Raji (cell line): ENCODE measurements around the gene FOSL1.
A peak's percentile ranks its signal among the peaks of the same experiment; 100 is the strongest.

ENCODE experiments used
- POLR2A ChIP-seq: IDR thresholded peaks from 2 replicates; pipeline ENCODE4 v1.6.1; 2011; ENCODE audit warnings: low read depth, low read length, control low read depth; ENCODE audit not compliant: insufficient read depth

Gene FOSL1

GRCh38 chr11:65857853-65858680 lies 42.1 kb downstream of the FOSL1 start, which contains the start of gene CFL1:
Gene CFL1, minus strand, starts transcription at chr11:65858180. Its CDS starts 81 bp downstream, at chr11:65858099.
- peak; percentile 97 for TF ChIP-seq POLR2A

GRCh38 chr11:65857500-65857852 lies 42.7 kb downstream of the FOSL1 start:
- no peak for TF ChIP-seq POLR2A

GRCh38 chr11:65856689-65857499 lies 43.3 kb downstream of the FOSL1 start:
- TF ChIP-seq POLR2A, result peak; percentile 71; the same call in 1 of the 2 replicates

GRCh38 chr11:65855927-65856363 lies 44.2 kb downstream of the FOSL1 start:
- no peak for TF ChIP-seq POLR2A

DNA sequence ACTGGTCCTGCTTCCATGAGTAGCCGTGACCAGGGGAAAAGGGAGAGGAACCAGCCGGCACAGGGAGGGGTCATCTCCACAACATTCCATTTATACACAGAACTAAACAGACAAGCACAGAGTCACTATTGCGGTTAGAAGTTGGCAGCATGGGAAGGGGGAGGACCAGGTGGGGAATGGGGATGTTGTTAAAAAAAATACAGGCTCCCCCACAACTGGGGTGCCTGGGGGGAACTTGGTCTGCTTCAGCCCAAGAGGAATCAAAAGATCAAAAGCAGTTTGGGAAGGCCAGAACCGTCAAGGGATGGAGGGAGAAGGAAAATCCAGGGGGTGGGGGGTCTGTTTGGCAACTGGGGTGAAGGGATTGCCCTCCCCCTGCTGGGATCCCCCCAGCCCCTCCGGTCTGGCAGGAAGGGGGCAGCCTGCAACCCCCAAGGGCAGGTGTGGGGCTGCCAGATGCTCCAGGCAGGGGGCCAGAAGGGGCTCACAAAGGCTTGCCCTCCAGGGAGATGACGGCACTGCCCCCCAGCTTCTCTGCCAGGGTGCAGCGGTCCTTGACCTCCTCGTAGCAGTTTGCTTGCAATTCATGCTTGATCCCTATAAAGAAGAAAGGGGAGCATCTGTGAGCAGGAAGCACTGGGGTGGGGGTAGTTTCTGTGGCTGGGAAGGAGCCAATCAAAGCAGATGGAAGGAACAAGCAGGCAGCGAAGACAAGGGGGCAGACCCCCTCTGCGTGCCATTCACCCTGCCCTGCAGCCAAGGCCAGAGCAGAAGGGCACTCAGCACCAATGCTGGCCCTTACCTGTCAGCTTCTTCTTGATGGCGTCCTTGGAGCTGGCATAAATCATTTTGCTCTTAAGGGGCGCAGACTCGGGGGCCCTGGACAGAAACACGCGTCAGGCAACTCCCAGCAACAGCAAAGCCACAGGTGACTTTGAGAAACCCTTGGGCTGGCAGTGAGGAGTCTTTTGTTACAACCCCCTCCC lies 45.0 kb downstream of the FOSL1 start:
- no peak for TF ChIP-seq POLR2A

- TF ChIP-seq POLR2A, result no peak
Measured at GRCh38 chr11:65854161-65854592, 46.0 kb downstream of the FOSL1 start.

- no peak for TF ChIP-seq POLR2A
Measured at GRCh38 chr11:65853246-65853979, 46.8 kb downstream of the FOSL1 start.

GRCh38 chr11:65852508-65853245 lies 47.5 kb downstream of the FOSL1 start:
- TF ChIP-seq POLR2A, result no peak

GRCh38 chr11:65851811-65852507 lies 48.2 kb downstream of the FOSL1 start:
- TF ChIP-seq POLR2A, result no peak

- TF ChIP-seq POLR2A, result no peak
Measured at GRCh38 chr11:65851083-65851579, 49.1 kb downstream of the FOSL1 start.

DNA sequence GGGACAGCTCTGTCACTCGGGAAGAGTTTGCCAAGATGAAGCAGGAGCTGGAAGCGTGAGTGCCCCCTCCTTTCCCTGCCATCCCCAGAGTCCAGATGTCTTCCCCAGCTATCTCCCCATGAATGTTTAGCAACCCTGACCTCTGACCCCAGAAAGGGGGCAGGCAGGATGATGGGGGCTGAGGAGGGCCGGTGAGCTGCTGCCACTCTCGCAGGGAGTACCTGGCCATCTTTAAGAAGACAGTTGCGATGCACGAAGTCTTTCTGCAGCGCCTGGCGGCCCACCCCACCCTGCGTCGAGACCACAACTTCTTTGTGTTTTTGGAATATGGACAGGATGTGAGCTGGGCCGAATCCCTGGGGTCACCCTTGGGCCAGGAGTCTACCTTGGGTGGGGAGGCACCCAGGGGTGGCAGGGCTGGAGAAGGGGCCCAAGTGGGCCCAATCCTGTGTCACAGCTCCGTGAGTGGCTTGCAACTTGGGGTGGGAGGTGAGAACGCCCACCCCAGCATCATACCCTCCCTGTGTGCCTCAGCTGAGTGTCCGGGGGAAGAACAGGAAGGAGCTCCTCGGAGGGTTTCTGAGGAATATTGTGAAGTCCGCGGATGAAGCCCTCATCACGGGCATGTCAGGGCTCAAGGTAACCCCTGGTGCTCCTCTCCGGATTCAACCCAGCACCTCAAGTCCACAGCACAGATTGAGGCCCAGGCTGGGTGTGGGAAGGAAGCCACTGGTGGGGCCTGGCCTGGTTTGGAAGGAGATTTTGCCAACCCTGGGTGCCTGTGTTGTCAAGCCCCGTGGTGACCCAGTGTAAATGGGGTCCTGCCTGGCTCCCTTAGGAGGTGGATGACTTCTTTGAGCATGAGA lies 49.7 kb downstream of the FOSL1 start:
- TF ChIP-seq POLR2A, result no peak

GRCh38 chr11:65849771-65850216 lies 50.4 kb downstream of the FOSL1 start:
- no peak for TF ChIP-seq POLR2A

DNA sequence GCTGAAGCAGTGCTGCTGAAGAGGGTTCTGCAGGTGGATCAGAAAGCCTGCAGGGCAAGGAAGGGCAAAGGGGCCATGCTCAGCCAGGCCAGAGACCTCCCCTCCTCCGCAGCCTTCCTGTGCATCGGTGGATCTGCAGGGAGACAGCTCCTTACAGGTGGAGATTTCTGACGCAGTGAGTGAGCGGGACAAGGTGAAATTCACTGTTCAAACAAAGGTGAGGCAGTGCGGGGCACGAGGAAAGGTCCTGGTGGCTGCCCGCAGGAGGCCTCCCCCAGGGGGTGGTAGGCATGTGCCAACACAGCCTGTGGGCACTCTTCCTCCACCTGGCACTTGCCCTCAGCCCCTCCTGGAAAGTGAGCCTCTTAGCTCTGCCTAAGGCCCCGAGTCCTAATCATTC lies 50.8 kb downstream of the FOSL1 start:
- no peak for TF ChIP-seq POLR2A
